Endodermal cell (in vitro differentiated cells): ENCODE data around the gene FGD3. TPM values are rescaled to one million over a fixed set of nuclear protein-coding genes. Genes with fewer than 3 reads are reported as not detected.

ENCODE experiments used
- DNase-seq: peaks from one replicate; pipeline ENCODE4 v3.0.0-alpha.2; 2017
- H3K27ac ChIP-seq: 2 replicates; pipeline ENCODE4 v1.5.1; 2013; ENCODE audit warnings: mild to moderate bottlenecking, low read depth, low read length, moderate library complexity
- H3K27me3 ChIP-seq: 2 replicates; pipeline ENCODE4 v1.6.1; 2013; ENCODE audit warnings: mild to moderate bottlenecking, low read length, moderate library complexity; ENCODE audit not compliant: insufficient read depth, control insufficient read depth, poor library complexity, severe bottlenecking
- H3K36me3 ChIP-seq: 2 replicates; pipeline ENCODE4 v1.7.0; 2013; ENCODE audit warnings: mild to moderate bottlenecking, low read length, moderate library complexity; ENCODE audit not compliant: control insufficient read depth, insufficient read depth
- H3K4me1 ChIP-seq: one replicate; pipeline ENCODE4 v1.7.0; 2013; ENCODE audit warnings: low read length; ENCODE audit not compliant: control insufficient read depth, insufficient read depth
- H3K4me3 ChIP-seq: 2 replicates; pipeline ENCODE4 v1.5.1; 2013; ENCODE audit warnings: mild to moderate bottlenecking, low read length, moderate library complexity
- H3K9ac ChIP-seq: 2 replicates; pipeline ENCODE4 v1.6.1; 2013; ENCODE audit warnings: mild to moderate bottlenecking, low read length, moderate library complexity; ENCODE audit not compliant: poor library complexity, severe bottlenecking; ENCODE audit errors: extremely low read depth
- H3K9me3 ChIP-seq: 2 replicates; pipeline ENCODE4 v1.6.1; 2013; ENCODE audit warnings: mild to moderate bottlenecking, low read length, moderate library complexity; ENCODE audit not compliant: control insufficient read depth
- H3K27ac Mint-ChIP-seq: 2 replicates; pipeline ENCODE4 v1.8.0; 2020; ENCODE audit warnings: mixed read lengths
- H3K27me3 Mint-ChIP-seq: 2 replicates; pipeline ENCODE4 v1.8.0; 2021; ENCODE audit warnings: mild to moderate bottlenecking, mixed read lengths; ENCODE audit not compliant: insufficient read depth
- H3K36me3 Mint-ChIP-seq: 2 replicates; pipeline ENCODE4 v1.8.0; 2020; ENCODE audit warnings: low read depth, mixed read lengths
- H3K4me1 Mint-ChIP-seq: 2 replicates; pipeline ENCODE4 v1.8.0; 2020; ENCODE audit warnings: mixed read lengths
- H3K4me3 Mint-ChIP-seq: 2 replicates; pipeline ENCODE4 v1.8.0; 2020; ENCODE audit warnings: mild to moderate bottlenecking, moderate library complexity, mixed read lengths
- H3K9me3 Mint-ChIP-seq: 2 replicates; pipeline ENCODE4 v1.8.0; 2020; ENCODE audit warnings: mild to moderate bottlenecking, mixed read lengths
- WGBS, 2 experiments: methylation state at CpG; one replicate each; pipeline versions ENCODE4 v1.1.5 to v1.1.7; 2013; ENCODE audit warnings: missing lambda C conversion rate in 2 of 2, mixed read lengths in 1 of 2; ENCODE audit not compliant: insufficient coverage in 1 of 2, insufficient read length in 1 of 2; 5-methylcytosine and 5-hydroxymethylcytosine counted together
- total RNA-seq, 2 donors: library from RNA; stranded (reverse); fragmentation: NEBNext Ultra II Directional in 1 of 2; extraction: Animal tissue kit (Norgen Biotek cat#: 25700) in 1 of 2; gene quantifications; 2 replicates in 1 of 2; 3 replicates in 1 of 2; pipeline ENCODE4 v1.2.1, GENCODE V29; 2021
- TF ChIP-seq, protein P1 (sequence below): fragments of 200-600 bp; sonication (generic); conservative IDR thresholded peaks from 2 replicates; pipeline ENCODE4 v1.5.0; 2021; ENCODE audit warnings: antibody characterized with exemption, mild to moderate bottlenecking

The FGD3 gene
- total RNA-seq, 2 donors from 2014 or later, result 1.4 to 1.9 TPM

GRCh38 chr9:93058355-93059010 lies 111.2 kb downstream of the FGD3 start, which contains the start of gene SUSD3:
Gene SUSD3, plus strand, starts transcription at chr9:93058701. Its CDS starts 42 bp downstream, at chr9:93058743.
- Histone ChIP-seq H3K9ac (no peak within 1 kb of the TSS), H3K27ac (no peak within 1 kb of the TSS), H3K27me3 (no peaks in the 10 kb centered on the region), H3K9me3 (no peaks in the 10 kb centered on the region), H3K36me3 (no peaks in the 10 kb centered on the region), H3K4me1 (peaks cover under 1% of the 10 kb centered on the region), H3K4me3 (no peak within 1 kb of the TSS)
- Mint-ChIP-seq H3K4me3 (peak within 1 kb of the TSS; percentile 46), H3K27me3 (peaks cover 3% of the 10 kb centered on the region), H3K27ac (no peak within 1 kb of the TSS), H3K36me3 (no peaks in the 10 kb centered on the region), H3K9me3 (no peaks in the 10 kb centered on the region), H3K4me1 (peaks cover 23% of the 10 kb centered on the region)
- whole genome bisulfite sequencing, 2 experiments, result 4 to 11% methylated on average over 18 to 55 of the region's 55 CpGs
- TF ChIP-seq, protein P1, sequence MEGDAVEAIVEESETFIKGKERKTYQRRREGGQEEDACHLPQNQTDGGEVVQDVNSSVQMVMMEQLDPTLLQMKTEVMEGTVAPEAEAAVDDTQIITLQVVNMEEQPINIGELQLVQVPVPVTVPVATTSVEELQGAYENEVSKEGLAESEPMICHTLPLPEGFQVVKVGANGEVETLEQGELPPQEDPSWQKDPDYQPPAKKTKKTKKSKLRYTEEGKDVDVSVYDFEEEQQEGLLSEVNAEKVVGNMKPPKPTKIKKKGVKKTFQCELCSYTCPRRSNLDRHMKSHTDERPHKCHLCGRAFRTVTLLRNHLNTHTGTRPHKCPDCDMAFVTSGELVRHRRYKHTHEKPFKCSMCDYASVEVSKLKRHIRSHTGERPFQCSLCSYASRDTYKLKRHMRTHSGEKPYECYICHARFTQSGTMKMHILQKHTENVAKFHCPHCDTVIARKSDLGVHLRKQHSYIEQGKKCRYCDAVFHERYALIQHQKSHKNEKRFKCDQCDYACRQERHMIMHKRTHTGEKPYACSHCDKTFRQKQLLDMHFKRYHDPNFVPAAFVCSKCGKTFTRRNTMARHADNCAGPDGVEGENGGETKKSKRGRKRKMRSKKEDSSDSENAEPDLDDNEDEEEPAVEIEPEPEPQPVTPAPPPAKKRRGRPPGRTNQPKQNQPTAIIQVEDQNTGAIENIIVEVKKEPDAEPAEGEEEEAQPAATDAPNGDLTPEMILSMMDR, result no peak
- peak; percentile 92 for DNase-seq

GRCh38 chr9:93059011-93059714 lies 111.8 kb downstream of the FGD3 start:
- Histone ChIP-seq H3K4me3 (no peak overlapping the region), H3K36me3 (no peaks in the 10 kb centered on the region), H3K4me1 (no peaks in the 10 kb centered on the region), H3K9ac (no peak overlapping the region), H3K27me3 (no peaks in the 10 kb centered on the region), H3K9me3 (no peaks in the 10 kb centered on the region), H3K27ac (no peak overlapping the region)
- TF ChIP-seq, protein P1, result no peak
- peak; percentile 65 for DNase-seq
- no peaks in the 10 kb centered on the region for H3K9me3 Mint-ChIP-seq
- H3K36me3 Mint-ChIP-seq, result no peaks in the 10 kb centered on the region
- peak overlapping the region; percentile 46 for H3K4me3 Mint-ChIP-seq
- 47 to 62% methylated on average over 24 to 53 of the region's 53 CpGs for WGBS, 2 experiments
- peaks cover 3% of the 10 kb centered on the region for H3K27me3 Mint-ChIP-seq
- peaks cover 18% of the 10 kb centered on the region for H3K4me1 Mint-ChIP-seq
- no peak overlapping the region for H3K27ac Mint-ChIP-seq

DNA sequence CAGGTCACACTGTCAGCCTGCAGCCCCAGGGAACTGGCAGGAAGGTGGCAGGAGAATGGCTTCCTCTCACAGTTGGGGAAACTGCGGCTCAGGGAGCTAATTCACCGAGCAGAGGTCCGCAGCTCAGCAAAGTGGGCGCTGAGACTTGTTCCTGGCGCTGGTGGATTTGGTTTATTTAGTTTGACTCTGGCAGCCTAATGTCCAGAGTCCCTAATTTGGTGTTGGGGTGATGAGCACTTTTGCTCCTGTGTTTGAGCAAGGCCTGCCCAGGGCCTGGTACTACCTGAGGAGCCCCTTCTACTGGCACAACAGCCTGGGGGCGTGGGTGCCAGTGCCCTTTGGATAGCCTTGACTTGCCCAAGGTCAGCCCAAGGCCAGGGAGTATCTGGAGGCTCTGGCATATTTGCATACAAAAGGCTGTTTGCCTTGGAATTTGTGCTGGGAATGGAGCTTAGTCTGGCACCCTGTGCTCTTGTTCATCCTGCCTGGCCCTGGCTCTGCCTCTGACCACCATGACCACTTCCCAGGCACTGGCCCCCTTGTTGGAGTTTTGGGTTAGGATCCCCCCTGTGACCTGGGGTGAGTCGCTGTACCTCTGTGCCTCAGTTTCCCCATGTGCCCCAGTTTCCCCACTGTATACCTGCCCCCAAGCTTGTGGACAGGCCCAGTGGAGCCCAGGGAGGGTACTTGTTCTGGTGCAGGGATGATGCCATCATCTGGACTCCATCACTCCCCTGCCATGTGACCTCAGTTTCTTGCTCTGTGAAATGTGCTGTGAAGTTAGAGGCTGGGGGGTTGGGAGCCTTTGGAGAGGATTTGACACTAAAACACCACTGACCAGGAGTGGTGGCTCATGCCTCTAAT lies 112.6 kb downstream of the FGD3 start:
- Mint-ChIP-seq H3K9me3 (no peaks in the 10 kb centered on the region), H3K27me3 (peaks cover 3% of the 10 kb centered on the region), H3K36me3 (no peaks in the 10 kb centered on the region), H3K4me1 (peaks cover 18% of the 10 kb centered on the region), H3K27ac (peak overlapping the region; percentile 81), H3K4me3 (peak overlapping the region; percentile 46)
- TF ChIP-seq, protein P1, result no peak
- Histone ChIP-seq H3K4me1 (no peaks in the 10 kb centered on the region), H3K27ac (no peak overlapping the region), H3K9me3 (no peaks in the 10 kb centered on the region), H3K27me3 (no peaks in the 10 kb centered on the region), H3K36me3 (no peaks in the 10 kb centered on the region), H3K9ac (no peak overlapping the region), H3K4me3 (no peak overlapping the region)
- 89 to 94% methylated on average over 3 to 7 of the region's 7 CpGs for WGBS, 2 experiments
- peak; percentile 74 for DNase-seq
